ENCODE data around the gene SLC19A1. TPM values are rescaled to one million over a fixed set of nuclear protein-coding genes. Genes with fewer than 3 reads are reported as not detected.

Gene SLC19A1
- total RNA-seq, 1 donor from 2014 or later: 4.5 TPM

DNA sequence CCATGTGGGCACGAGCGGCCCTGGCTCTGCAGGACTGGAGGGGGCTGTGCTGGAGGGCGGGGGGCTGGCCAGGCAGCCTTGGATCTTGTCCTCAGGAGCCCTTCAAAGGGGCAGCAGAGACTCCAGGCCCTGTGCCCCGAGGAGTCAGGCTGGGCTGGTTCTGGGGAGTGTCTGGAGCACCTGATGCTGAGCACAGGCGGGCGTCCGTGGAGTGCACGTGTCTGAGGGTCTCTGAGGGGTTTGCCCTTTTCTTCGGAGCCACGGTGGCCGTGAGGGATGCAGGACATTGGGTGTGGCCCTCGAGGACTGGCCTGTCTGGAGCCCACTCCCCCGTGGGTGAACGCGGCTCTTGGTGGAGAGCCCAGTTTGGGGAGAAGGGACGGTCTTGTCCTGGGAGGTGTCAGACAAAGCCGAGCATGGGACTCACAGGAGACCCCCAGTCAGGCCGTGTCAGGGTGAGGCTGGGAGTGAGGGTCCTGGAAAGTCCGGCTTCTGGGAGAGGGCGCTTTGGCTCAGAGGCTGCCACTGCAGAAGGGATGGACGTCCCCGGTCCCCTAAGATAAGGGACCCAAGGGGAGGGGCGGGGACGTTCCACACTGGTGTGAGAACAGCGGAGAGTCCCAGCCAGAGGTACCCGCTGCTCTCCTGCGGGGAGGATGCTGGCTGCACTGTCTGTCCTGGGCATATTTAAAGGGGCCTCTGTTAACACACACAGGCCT is 76.5 kb downstream of the SLC19A1 start:
- TF ChIP-seq, protein P1, sequence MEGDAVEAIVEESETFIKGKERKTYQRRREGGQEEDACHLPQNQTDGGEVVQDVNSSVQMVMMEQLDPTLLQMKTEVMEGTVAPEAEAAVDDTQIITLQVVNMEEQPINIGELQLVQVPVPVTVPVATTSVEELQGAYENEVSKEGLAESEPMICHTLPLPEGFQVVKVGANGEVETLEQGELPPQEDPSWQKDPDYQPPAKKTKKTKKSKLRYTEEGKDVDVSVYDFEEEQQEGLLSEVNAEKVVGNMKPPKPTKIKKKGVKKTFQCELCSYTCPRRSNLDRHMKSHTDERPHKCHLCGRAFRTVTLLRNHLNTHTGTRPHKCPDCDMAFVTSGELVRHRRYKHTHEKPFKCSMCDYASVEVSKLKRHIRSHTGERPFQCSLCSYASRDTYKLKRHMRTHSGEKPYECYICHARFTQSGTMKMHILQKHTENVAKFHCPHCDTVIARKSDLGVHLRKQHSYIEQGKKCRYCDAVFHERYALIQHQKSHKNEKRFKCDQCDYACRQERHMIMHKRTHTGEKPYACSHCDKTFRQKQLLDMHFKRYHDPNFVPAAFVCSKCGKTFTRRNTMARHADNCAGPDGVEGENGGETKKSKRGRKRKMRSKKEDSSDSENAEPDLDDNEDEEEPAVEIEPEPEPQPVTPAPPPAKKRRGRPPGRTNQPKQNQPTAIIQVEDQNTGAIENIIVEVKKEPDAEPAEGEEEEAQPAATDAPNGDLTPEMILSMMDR (IDR thresholded peaks at IDR 0.05; ENCODE audit: insufficient read depth, low read length, severe bottlenecking): no peak
- Histone ChIP-seq H3K4me3 (ENCODE audit: low read depth, low read length) (no peak overlapping the region), H3K27me3 (ENCODE audit: control insufficient read depth, insufficient read depth, low read length) (no peaks in the 10 kb centered on the region), H3K36me3 (ENCODE audit: control insufficient read depth, insufficient read depth, low read length) (no peaks in the 10 kb centered on the region)
- FAIRE-seq (no peak), DNase-seq (ENCODE audit: low read depth) (no peak)

DNA sequence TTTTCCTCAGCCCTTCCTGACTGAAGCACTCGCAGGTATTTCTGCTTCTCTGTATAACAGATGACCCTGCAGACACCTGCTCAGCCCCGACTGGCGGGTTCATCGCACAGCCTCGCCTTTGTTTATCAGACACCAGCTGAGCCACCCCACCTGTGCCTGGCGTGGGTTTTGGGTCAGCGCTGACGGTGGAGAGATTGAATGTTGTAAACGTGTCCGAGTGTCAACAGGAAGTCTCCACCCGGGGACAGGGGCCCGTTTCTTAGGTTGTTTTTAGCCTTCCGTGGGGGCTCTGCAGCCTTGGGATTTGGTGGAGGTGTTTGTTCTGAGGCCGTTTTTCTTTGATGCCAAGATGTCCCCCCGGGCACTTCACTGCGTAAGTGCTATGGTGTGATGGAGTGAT is 77.1 kb downstream of the SLC19A1 start:
- no peaks in the 10 kb centered on the region for H3K27me3 ChIP-seq (ENCODE audit: control insufficient read depth, insufficient read depth, low read length)
- H3K36me3 ChIP-seq (ENCODE audit: control insufficient read depth, insufficient read depth, low read length): no peaks in the 10 kb centered on the region
- TF ChIP-seq, protein P1 (IDR thresholded peaks at IDR 0.05; ENCODE audit: insufficient read depth, low read length, severe bottlenecking): no peak
- FAIRE-seq (no peak), DNase-seq (ENCODE audit: low read depth) (no peak)
- no peak overlapping the region for H3K4me3 ChIP-seq (ENCODE audit: low read depth, low read length)

DNA sequence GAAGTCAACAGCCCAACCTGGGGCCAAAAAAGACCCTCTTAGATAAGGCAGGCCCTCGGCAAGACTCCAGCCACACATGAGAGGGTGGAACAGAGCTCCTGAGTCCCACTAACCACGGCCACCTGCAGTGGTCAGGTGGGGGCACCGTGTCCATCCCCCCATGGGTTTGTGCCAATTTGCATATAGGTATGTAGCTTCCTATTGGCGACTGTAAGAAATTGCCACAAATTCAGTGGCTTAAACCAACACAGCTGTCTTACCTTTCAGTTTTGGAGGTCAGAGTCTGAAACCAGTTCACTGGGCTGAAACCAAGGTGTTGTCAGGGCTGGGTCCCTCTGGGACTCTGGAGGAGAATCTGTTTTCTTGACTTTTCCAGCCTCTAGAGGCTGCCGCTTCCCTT is 77.9 kb downstream of the SLC19A1 start:
- H3K27me3 ChIP-seq (ENCODE audit: control insufficient read depth, insufficient read depth, low read length): no peaks in the 10 kb centered on the region
- no peaks in the 10 kb centered on the region for H3K36me3 ChIP-seq (ENCODE audit: control insufficient read depth, insufficient read depth, low read length)
- TF ChIP-seq, protein P1 (IDR thresholded peaks at IDR 0.05; ENCODE audit: insufficient read depth, low read length, severe bottlenecking): no peak
- H3K4me3 ChIP-seq (ENCODE audit: low read depth, low read length): no peak overlapping the region
- DNase-seq (ENCODE audit: low read depth) (no peak), FAIRE-seq (no peak)

DNA sequence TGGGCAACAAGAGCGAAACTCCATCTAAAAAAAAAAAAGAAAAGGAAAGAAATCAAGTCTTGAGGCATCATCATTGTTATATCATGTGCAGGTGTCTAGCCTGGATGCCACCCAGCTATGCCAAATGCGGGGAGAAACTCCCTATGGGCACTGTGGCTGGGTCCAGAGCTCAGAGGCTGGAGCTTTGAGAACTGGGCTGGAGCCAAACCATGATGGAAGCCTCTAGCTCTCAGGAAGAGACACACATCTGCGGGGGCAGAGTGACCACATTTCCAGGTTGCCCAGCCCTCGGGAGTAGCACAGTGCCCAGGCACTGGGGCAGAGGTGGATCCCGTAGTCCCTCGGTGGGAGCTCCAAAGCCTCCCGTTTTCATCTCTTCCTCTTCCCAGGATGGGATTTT is 78.4 kb downstream of the SLC19A1 start:
- FAIRE-seq (no peak), DNase-seq (ENCODE audit: low read depth) (no peak)
- Histone ChIP-seq H3K27me3 (ENCODE audit: control insufficient read depth, insufficient read depth, low read length) (no peaks in the 10 kb centered on the region), H3K4me3 (ENCODE audit: low read depth, low read length) (no peak overlapping the region), H3K36me3 (ENCODE audit: control insufficient read depth, insufficient read depth, low read length) (no peaks in the 10 kb centered on the region)
- TF ChIP-seq, protein P1 (IDR thresholded peaks at IDR 0.05; ENCODE audit: insufficient read depth, low read length, severe bottlenecking): no peak

DNA sequence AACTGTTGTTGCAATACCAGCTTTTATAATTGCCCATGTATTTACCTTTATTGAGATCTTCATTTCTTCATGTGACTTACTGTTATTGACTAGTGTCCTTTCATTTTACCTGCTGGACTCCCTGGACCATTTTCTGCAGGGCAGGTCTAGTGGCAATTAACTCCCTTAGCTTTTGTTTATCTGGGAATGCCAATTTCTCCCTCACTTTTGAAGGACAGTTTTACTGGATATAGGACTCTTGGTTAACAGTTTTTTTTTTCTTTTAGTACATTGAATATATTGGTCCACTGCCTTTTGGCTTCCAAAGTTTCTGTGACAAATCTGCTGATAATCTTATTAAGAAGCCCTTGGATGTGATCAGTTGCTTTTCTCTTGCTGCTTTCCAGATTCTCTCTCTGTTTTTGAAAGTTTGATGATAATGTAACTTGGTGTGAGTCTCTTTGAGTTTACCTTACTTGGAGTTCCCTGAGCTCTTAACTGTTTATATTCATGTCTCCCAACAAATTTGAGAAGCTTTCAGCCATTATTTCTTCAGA is 80.4 kb downstream of the SLC19A1 start:
- FAIRE-seq (no peak), DNase-seq (ENCODE audit: low read depth) (no peak)
- Histone ChIP-seq H3K36me3 (ENCODE audit: control insufficient read depth, insufficient read depth, low read length) (no peaks in the 10 kb centered on the region), H3K4me3 (ENCODE audit: low read depth, low read length) (no peak overlapping the region), H3K27me3 (ENCODE audit: control insufficient read depth, insufficient read depth, low read length) (no peaks in the 10 kb centered on the region)
- TF ChIP-seq, protein P1 (IDR thresholded peaks at IDR 0.05; ENCODE audit: insufficient read depth, low read length, severe bottlenecking): no peak

DNA sequence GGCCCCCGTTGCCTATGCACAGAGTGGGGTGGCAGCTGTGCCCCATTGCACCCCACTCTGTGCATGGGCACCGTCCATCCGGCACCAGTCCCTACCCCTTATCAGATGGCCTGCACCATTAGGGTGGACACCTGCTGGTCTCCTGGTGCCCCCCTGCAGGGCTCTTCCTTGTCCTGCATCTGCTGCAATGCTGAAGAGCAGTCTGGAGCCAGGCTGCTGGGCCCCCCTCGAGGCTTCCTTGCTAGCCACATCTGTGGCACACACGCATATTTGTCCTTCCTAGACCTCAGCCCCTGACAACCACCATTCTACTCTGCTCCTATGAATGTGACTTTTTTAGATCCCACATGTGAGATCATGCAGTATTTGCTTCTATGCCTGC is 80.9 kb downstream of the SLC19A1 start:
- H3K27me3 ChIP-seq (ENCODE audit: control insufficient read depth, insufficient read depth, low read length): no peaks in the 10 kb centered on the region
- no peak for DNase-seq (ENCODE audit: low read depth)
- H3K4me3 ChIP-seq (ENCODE audit: low read depth, low read length): no peak overlapping the region
- no peak for FAIRE-seq
- TF ChIP-seq, protein P1 (IDR thresholded peaks at IDR 0.05; ENCODE audit: insufficient read depth, low read length, severe bottlenecking): no peak
- no peaks in the 10 kb centered on the region for H3K36me3 ChIP-seq (ENCODE audit: control insufficient read depth, insufficient read depth, low read length)

Measured in bronchial epithelial cell (primary cell).